NT2/D1 (cell line): ENCODE results near the gene NSMCE1.

Experiments
- SUZ12 ChIP-seq: IDR thresholded peaks from 2 replicates; pipeline ENCODE4 v1.6.1; 2011; ENCODE audit not compliant: insufficient read length, insufficient read depth; ENCODE audit errors: extremely low read depth
- YY1 ChIP-seq: IDR thresholded peaks from 2 replicates; pipeline ENCODE4 v1.6.1; 2011; ENCODE audit not compliant: insufficient read length, insufficient read depth

- TF ChIP-seq SUZ12: no peak
- no peak for TF ChIP-seq YY1
These were observed 75.1 kb downstream of the NSMCE1 start for GRCh38 chr16:27193300-27193990.
